CD4-positive, alpha-beta memory T cell (primary cell): Measurements from ENCODE around the gene SEMA4A. TPM values are rescaled to one million over a fixed set of nuclear protein-coding genes. Genes with fewer than 3 reads are reported as not detected.
A peak's percentile ranks its signal among the peaks of the same experiment; 100 is the strongest.

ENCODE experiments used
- CTCF ChIA-PET: fragments of 350-600 bp; sonication (Branson Sonifier 250); formaldehyde crosslinking; loops from one replicate; lab custom pipeline; 2021; ENCODE audit warnings: inconsistent platforms; ENCODE audit not compliant: partially characterized antibody; lab: Charles Lee
- POLR2A ChIA-PET: fragments of 350-600 bp; sonication (Branson Sonifier 250); formaldehyde crosslinking; loops from one replicate; lab custom pipeline; 2021; ENCODE audit not compliant: partially characterized antibody; lab: Charles Lee
- DNase-seq, 5 donors: peaks; one replicate each; pipeline versions ENCODE4 v3.0.0 to v3.0.0-alpha.2; 2020 to 2022; ENCODE audit warnings: mixed read lengths in 1 of 5
- H3K27ac ChIP-seq: one replicate; pipeline ENCODE4 v1.7.0; 2013; ENCODE audit warnings: low read depth, low read length
- H3K27me3 ChIP-seq: 2 replicates; pipeline ENCODE4 v1.7.0; 2013; ENCODE audit warnings: mild to moderate bottlenecking, low read length, moderate library complexity; ENCODE audit not compliant: insufficient read depth
- H3K36me3 ChIP-seq: 2 replicates; pipeline ENCODE4 v1.7.0; 2013; ENCODE audit warnings: mild to moderate bottlenecking, low read length, moderate library complexity; ENCODE audit not compliant: insufficient read depth
- H3K4me1 ChIP-seq: 2 replicates; pipeline ENCODE4 v1.7.0; 2013; ENCODE audit warnings: mild to moderate bottlenecking, low read length, moderate library complexity; ENCODE audit not compliant: insufficient read depth
- H3K4me3 ChIP-seq, 2 donors: one replicate each; pipeline ENCODE4 v1.7.0; 2013; ENCODE audit warnings: low read length in 2 of 2, mild to moderate bottlenecking in 1 of 2
- H3K9me3 ChIP-seq, 2 donors: one replicate each; pipeline ENCODE4 v1.7.0; 2013; ENCODE audit warnings: low read length in 2 of 2, control low read depth in 1 of 2; ENCODE audit not compliant: control insufficient read depth in 1 of 2
- H3K27ac Mint-ChIP-seq, 7 donors: one replicate each; pipeline ENCODE4 v1.8.0; 2020 to 2021; ENCODE audit warnings: mixed read lengths in 7 of 7, mild to moderate bottlenecking in 6 of 7, inconsistent platforms in 3 of 7, moderate library complexity in 3 of 7
- H3K27me3 Mint-ChIP-seq, 2 donors: one replicate each; pipeline ENCODE4 v1.8.0; 2020 to 2021; ENCODE audit warnings: mixed read lengths in 2 of 2
- H3K36me3 Mint-ChIP-seq, 2 donors: one replicate each; pipeline ENCODE4 v1.8.0; 2020 to 2021; ENCODE audit warnings: mixed read lengths in 2 of 2, inconsistent platforms in 1 of 2, mild to moderate bottlenecking in 1 of 2
- H3K4me1 Mint-ChIP-seq, 4 donors: one replicate each; pipeline ENCODE4 v1.8.0; 2020 to 2021; ENCODE audit warnings: mixed read lengths in 4 of 4, mild to moderate bottlenecking in 1 of 4
- H3K4me3 Mint-ChIP-seq, 8 donors: one replicate each; pipeline ENCODE4 v1.8.0; 2020 to 2021; ENCODE audit warnings: mixed read lengths in 8 of 8, mild to moderate bottlenecking in 7 of 8, moderate library complexity in 6 of 8, inconsistent platforms in 3 of 8
- H3K9me3 Mint-ChIP-seq, 8 donors: one replicate each; pipeline ENCODE4 v1.8.0; 2020 to 2021; ENCODE audit warnings: mixed read lengths in 8 of 8, mild to moderate bottlenecking in 5 of 8, inconsistent platforms in 3 of 8, moderate library complexity in 1 of 8
- intact Hi-C: fragments of 100-400 bp; cut with micrococcal nuclease; formaldehyde crosslinking; loops from one replicate; pipeline ENCODE4 v1.15.1; 2023
- polyA plus RNA-seq, 2 donors: library from polyadenylated mRNA; unstranded; fragments of 300-500 nt; fragmentation: Illumina TruSeq; gene quantifications; one replicate each; pipeline ENCODE4 v1.2.3, GENCODE V29; 2021
- total RNA-seq, 2 experiments: library from RNA; stranded (reverse); gene quantifications; one replicate each; pipeline ENCODE4 v1.2.3, GENCODE V29; 2021

The SEMA4A gene
- total and polyA plus RNA-seq, 4 experiments from 2014 or later, result 0.88 to 1.3 (median 1.2) TPM

DNA sequence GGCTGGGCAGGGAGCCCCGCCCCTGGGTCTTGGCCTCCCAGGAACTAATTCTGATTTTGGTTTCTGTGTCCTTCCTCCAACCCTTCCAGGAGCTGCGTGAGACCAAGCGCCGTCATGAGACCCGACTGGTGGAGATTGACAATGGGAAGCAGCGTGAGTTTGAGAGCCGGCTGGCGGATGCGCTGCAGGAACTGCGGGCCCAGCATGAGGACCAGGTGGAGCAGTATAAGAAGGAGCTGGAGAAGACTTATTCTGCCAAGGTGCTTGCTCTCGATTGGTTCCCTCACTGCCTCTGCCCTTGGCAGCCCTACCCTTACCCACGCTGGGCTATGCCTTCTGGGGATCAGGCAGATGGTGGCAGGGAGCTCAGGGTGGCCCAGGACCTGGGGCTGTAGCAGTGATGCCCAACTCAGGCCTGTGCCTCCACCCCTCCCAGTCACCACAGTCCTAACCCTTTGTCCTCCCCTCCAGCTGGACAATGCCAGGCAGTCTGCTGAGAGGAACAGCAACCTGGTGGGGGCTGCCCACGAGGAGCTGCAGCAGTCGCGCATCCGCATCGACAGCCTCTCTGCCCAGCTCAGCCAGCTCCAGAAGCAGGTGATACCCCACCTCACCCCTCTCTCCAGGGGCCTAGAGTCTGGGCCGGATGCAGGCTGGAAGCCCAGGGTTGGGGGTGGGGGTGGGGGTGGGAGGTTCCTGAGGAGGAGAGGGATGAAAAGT is 18.5 kb upstream of the SEMA4A start:
- ChIA-PET POLR2A (interaction anchor here (1.6 to 1.8 kb wide), 2 partner anchors 8 to 78 kb away, joined by 4 to 5 read pairs; partner anchors contain the start of gene PMF1), CTCF (interaction anchor here (0.7 to 13.7 kb wide), 3 partner anchors 39 to 129 kb away, joined by 5 to 716 read pairs (median 5); no protein-coding TSS in a partner anchor)
- H3K36me3 Mint-ChIP-seq, result peaks cover 8 to 58% of the 10 kb centered on the region in 2 donors
- peaks cover 4 to 9% (median 6%) of the 10 kb centered on the region in 4 donors for H3K4me1 Mint-ChIP-seq
- peaks cover 0 to 3% (median 0%) of the 10 kb centered on the region in 8 donors for H3K9me3 Mint-ChIP-seq
- Histone ChIP-seq H3K36me3 (peaks cover 31% of the 10 kb centered on the region), H3K4me1 (peaks cover 8% of the 10 kb centered on the region), H3K27me3 (no peaks in the 10 kb centered on the region), H3K9me3 (no peaks in the 10 kb centered on the region), H3K27ac (no peak overlapping the region), H3K4me3 (no peak overlapping the region)
- H3K27me3 Mint-ChIP-seq, result no peaks in the 10 kb centered on the region
- peak overlapping the region in 3 of 7 donors; percentile 55 to 97 (median 58) for H3K27ac Mint-ChIP-seq
- H3K4me3 Mint-ChIP-seq, result peak overlapping the region in 1 of 8 donors; percentile 46
- DNase-seq, result peak in 1 of 5 donors; percentile 40
- intact Hi-C loops, result no loop called here

DNA sequence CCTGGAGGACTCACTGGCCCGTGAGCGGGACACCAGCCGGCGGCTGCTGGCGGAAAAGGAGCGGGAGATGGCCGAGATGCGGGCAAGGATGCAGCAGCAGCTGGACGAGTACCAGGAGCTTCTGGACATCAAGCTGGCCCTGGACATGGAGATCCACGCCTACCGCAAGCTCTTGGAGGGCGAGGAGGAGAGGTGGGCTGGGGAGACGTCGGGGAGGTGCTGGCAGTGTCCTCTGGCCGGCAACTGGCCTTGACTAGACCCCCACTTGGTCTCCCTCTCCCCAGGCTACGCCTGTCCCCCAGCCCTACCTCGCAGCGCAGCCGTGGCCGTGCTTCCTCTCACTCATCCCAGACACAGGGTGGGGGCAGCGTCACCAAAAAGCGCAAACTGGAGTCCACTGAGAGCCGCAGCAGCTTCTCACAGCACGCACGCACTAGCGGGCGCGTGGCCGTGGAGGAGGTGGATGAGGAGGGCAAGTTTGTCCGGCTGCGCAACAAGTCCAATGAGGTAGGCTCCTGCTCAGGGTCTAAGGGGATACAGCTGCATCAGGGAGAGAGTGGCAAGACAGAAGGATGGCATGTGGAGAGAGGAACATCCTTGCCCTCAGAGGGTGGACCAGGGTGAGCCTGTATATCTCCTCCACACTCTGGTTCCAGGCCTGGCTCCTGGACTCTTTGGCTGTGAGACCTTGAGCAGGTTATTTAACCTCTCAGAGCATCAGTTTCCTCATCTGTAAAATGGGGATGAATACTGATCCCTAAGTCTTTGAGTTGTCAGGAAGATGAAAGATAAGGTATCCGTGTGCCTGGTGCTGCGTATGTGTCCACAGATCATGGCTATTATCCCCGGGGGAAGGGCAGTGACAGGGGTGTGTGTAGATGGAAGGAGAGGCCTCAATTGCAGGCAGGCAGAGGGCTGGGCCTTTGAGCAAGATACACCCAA is 17.2 kb upstream of the SEMA4A start:
- CTCF ChIA-PET, result interaction anchor here (0.7 to 13.7 kb wide), 3 partner anchors 40 to 128 kb away, joined by 5 to 716 read pairs (median 5); no protein-coding TSS in a partner anchor
- Mint-ChIP-seq H3K27me3 (no peaks in the 10 kb centered on the region), H3K36me3 (peaks cover 8 to 55% of the 10 kb centered on the region in 2 donors), H3K9me3 (peaks cover 0 to 8% (median 0%) of the 10 kb centered on the region in 8 donors), H3K27ac (peak overlapping the region in 4 of 7 donors; percentile 32 to 97 (median 54)), H3K4me3 (peak overlapping the region in 2 of 8 donors; percentile 10 to 25), H3K4me1 (peaks cover 0 to 14% (median 0%) of the 10 kb centered on the region in 4 donors)
- Histone ChIP-seq H3K9me3 (no peaks in the 10 kb centered on the region), H3K36me3 (peaks cover 31% of the 10 kb centered on the region), H3K4me3 (no peak overlapping the region), H3K4me1 (no peaks in the 10 kb centered on the region), H3K27ac (no peak overlapping the region), H3K27me3 (no peaks in the 10 kb centered on the region)
- intact Hi-C loops, result no loop called here
- POLR2A ChIA-PET, result interaction anchor here (1.8 kb wide), 1 partner anchor 9 kb away, joined by 5 read pairs; no protein-coding TSS in a partner anchor
- DNase-seq, result peak in 1 of 5 donors; percentile 41

DNA sequence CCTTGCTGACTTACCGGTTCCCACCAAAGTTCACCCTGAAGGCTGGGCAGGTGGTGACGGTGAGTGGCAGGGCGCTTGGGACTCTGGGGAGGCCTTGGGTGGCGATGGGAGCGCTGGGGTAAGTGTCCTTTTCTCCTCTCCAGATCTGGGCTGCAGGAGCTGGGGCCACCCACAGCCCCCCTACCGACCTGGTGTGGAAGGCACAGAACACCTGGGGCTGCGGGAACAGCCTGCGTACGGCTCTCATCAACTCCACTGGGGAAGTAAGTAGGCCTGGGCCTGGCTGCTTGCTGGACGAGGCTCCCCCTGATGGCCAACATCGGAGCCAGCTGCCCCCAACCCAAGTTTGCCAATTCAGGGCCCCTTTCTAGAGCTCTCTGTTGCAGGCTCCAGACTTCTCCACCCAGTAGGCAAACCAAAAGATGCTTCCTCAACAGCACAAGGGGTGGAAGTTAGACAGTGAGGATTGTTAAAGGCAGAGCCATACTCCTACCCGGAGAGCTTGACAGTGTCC is 16.4 kb upstream of the SEMA4A start:
- H3K36me3 Mint-ChIP-seq, result peaks cover 8 to 51% of the 10 kb centered on the region in 2 donors
- H3K27me3 Mint-ChIP-seq, result no peaks in the 10 kb centered on the region
- H3K9me3 Mint-ChIP-seq, result peaks cover 0 to 8% (median 0%) of the 10 kb centered on the region in 8 donors
- Histone ChIP-seq H3K4me1 (no peaks in the 10 kb centered on the region), H3K27me3 (no peaks in the 10 kb centered on the region), H3K4me3 (no peak overlapping the region), H3K27ac (no peak overlapping the region), H3K36me3 (peaks cover 31% of the 10 kb centered on the region), H3K9me3 (no peaks in the 10 kb centered on the region)
- H3K4me1 Mint-ChIP-seq, result peaks cover 0 to 14% (median 0%) of the 10 kb centered on the region in 4 donors
- peak in 1 of 5 donors; percentile 41 for DNase-seq
- intact Hi-C loops, result no loop called here
- H3K4me3 Mint-ChIP-seq, result no peak overlapping the region
- POLR2A ChIA-PET, result interaction anchor here (0.9 to 1.2 kb wide), 2 partner anchors 76 to 115 kb away, joined by 3 read pairs; partner anchors contain the start of gene PMF1
- CTCF ChIA-PET, result interaction anchor here (13.7 kb wide), 1 partner anchor 41 kb away, joined by 716 read pairs; no protein-coding TSS in a partner anchor
- peak overlapping the region in 3 of 7 donors; percentile 60 to 86 (median 81) for H3K27ac Mint-ChIP-seq

DNA sequence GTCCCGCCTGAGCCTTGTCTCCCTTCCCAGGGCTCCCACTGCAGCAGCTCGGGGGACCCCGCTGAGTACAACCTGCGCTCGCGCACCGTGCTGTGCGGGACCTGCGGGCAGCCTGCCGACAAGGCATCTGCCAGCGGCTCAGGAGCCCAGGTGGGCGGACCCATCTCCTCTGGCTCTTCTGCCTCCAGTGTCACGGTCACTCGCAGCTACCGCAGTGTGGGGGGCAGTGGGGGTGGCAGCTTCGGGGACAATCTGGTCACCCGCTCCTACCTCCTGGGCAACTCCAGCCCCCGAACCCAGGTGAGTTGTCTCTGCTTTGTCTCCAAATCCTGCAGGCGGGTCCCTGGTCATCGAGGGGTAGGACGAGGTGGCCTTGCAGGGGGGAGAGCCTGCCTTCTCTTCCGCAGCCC is 14.9 kb upstream of the SEMA4A start:
- no peaks in the 10 kb centered on the region for H3K4me1 ChIP-seq
- Mint-ChIP-seq H3K4me3 (no peak overlapping the region), H3K9me3 (peaks cover 0 to 8% (median 0%) of the 10 kb centered on the region in 8 donors), H3K27ac (peak overlapping the region in 1 of 7 donors; percentile 81), H3K36me3 (peaks cover 8 to 49% of the 10 kb centered on the region in 2 donors), H3K4me1 (peaks cover 0 to 14% (median 0%) of the 10 kb centered on the region in 4 donors), H3K27me3 (no peaks in the 10 kb centered on the region)
- peaks cover 31% of the 10 kb centered on the region for H3K36me3 ChIP-seq
- intact Hi-C loops, result no loop called here
- POLR2A ChIA-PET, result no interaction called here
- no peak overlapping the region for H3K27ac ChIP-seq
- no peak overlapping the region for H3K4me3 ChIP-seq
- H3K9me3 ChIP-seq, result no peaks in the 10 kb centered on the region
- CTCF ChIA-PET, result interaction anchor here (1.2 to 13.7 kb wide), 2 partner anchors 42 to 87 kb away, joined by 5 to 716 read pairs; no protein-coding TSS in a partner anchor
- H3K27me3 ChIP-seq, result no peaks in the 10 kb centered on the region
- peak in 1 of 5 donors; percentile 57 for DNase-seq

DNA sequence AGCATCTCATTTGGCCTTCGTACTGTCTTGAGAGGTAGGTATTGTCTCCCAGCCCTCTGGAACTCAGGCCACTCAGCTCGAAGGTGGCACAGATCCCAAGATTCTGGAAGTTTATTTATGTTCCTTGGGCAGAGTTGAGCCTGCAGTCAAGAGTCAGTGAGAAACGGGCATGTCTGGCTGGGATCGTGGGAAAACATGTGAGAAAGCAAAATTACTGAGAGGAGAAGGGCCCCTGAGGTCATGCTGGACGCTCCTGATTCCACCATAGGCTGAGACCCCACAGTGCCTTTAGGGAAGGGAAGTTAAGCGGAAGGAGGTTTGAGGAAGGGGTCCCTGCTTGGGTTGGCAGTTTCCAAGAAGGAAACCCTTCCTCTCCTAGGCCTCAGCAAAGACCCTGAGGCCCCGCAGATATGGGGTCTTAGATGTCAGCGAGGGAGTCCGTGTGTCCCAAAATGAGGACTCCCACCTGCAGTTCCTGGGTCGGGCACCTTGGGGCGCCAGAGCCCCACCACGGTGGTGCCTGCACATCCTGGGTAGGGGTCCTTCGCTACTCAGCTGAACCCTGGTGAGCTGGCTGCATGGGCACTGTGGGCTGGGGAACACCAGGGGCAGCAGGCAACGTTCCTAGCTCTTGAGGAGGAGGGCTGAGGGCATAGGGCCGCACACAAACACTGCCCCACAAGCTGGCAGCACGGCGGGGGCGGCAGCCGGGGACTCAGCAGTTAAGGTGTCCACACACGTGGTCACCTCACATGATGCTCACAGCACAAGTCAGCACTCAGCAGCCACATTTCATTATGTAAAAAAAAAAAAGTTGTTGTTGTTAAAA is 12.3 kb upstream of the SEMA4A start:
- H3K27ac ChIP-seq, result no peak overlapping the region
- Mint-ChIP-seq H3K4me1 (peaks cover 3 to 20% (median 4%) of the 10 kb centered on the region in 4 donors), H3K36me3 (peaks cover 8 to 32% of the 10 kb centered on the region in 2 donors), H3K27me3 (peaks cover 0 to 2% of the 10 kb centered on the region in 2 donors), H3K9me3 (peaks cover 0 to 9% (median 0%) of the 10 kb centered on the region in 8 donors), H3K4me3 (peak overlapping the region in 2 of 8 donors; percentile 15 to 48), H3K27ac (peak overlapping the region in 6 of 7 donors; percentile 25 to 88 (median 48))
- H3K9me3 ChIP-seq, result no peaks in the 10 kb centered on the region
- CTCF ChIA-PET, result interaction anchor here (1.3 to 8.3 kb wide), 5 partner anchors 12 to 178 kb away, joined by 4 to 189 read pairs (median 15); no protein-coding TSS in a partner anchor
- POLR2A ChIA-PET, result interaction anchor here (1.2 kb wide), 2 partner anchors 14 to 72 kb away, joined by 3 to 4 read pairs; partner anchors contain the start of gene PMF1
- H3K36me3 ChIP-seq, result peaks cover 13% of the 10 kb centered on the region
- DNase-seq, result peak in 1 of 5 donors; percentile 54
- H3K27me3 ChIP-seq, result no peaks in the 10 kb centered on the region
- no peak overlapping the region for H3K4me3 ChIP-seq
- peaks cover 5% of the 10 kb centered on the region for H3K4me1 ChIP-seq
- intact Hi-C loops, result no loop called here
